Left ventricle myocardium inferior (tissue), 1 donor: ENCODE data around the gene CCDC174. TPM values are rescaled to one million over a fixed set of nuclear protein-coding genes. Genes with fewer than 3 reads are reported as not detected.

Experiments
- DNase-seq: peaks from one replicate; pipeline ENCODE4 v3.0.0-alpha.2; 2020
- H3K27ac ChIP-seq: fragments of 200-600 bp; replicated peaks from 2 replicates; pipeline ENCODE4 v1.8.0; 2021
- H3K27me3 ChIP-seq: fragments of 200-600 bp; 2 replicates; pipeline ENCODE4 v1.8.0; 2021; ENCODE audit warnings: low read depth
- H3K36me3 ChIP-seq: fragments of 200-600 bp; 2 replicates; pipeline ENCODE4 v1.8.0; 2021
- H3K4me1 ChIP-seq: fragments of 200-600 bp; 2 replicates; pipeline ENCODE4 v1.8.0; 2021
- H3K4me3 ChIP-seq: fragments of 200-600 bp; 2 replicates; pipeline ENCODE4 v1.8.0; 2021; ENCODE audit warnings: mild to moderate bottlenecking, moderate library complexity
- H3K9me3 ChIP-seq: fragments of 200-600 bp; replicated peaks from 2 replicates; pipeline ENCODE4 v1.8.0; 2021
- CTCF ChIP-seq: fragments of 200-600 bp; IDR thresholded peaks from 2 replicates; pipeline ENCODE4 v1.8.0; 2021; ENCODE audit warnings: antibody characterized with exemption, mild to moderate bottlenecking, borderline replicate concordance
- intact Hi-C: fragments of 100-400 bp; cut with micrococcal nuclease; formaldehyde crosslinking; loops from one replicate; pipeline ENCODE4 v1.11.0; 2022
- total RNA-seq: library from RNA; stranded (reverse); fragmentation: NEBNext Ultra II Directional; extraction: Animal tissue kit (Norgen Biotek cat#: 25700); gene quantifications from one replicate; pipeline ENCODE4 v1.2.1, GENCODE V29; 2021
- donor health status: DM: no; HTN: yes; CAD: no; lungs with severe emphysema.

The CCDC174 gene
- total RNA-seq, 1 donor from 2014 or later: 11.9 TPM

- intact Hi-C loops: no loop called here
- no peak for TF ChIP-seq CTCF
Observed at GRCh38 chr3:14700891-14701290, 49.3 kb downstream of the CCDC174 start.

GRCh38 chr3:14701676-14702075, 50.1 kb downstream of the CCDC174 start:
- H3K4me3 ChIP-seq: no peak overlapping the region
- TF ChIP-seq CTCF: no peak
- no peak overlapping the region for H3K27ac ChIP-seq
- no peaks in the 10 kb centered on the region for H3K9me3 ChIP-seq
- H3K27me3 ChIP-seq: no peaks in the 10 kb centered on the region
- H3K36me3 ChIP-seq: no peaks in the 10 kb centered on the region
- peaks cover 9% of the 10 kb centered on the region for H3K4me1 ChIP-seq
- no peak for DNase-seq
- intact Hi-C loops: no loop called here

More at GRCh38 chr3:14700891-14701290, 49.3 kb downstream of the CCDC174 start:
- H3K27me3 ChIP-seq: no peaks in the 10 kb centered on the region
- H3K4me1 ChIP-seq: peaks cover 9% of the 10 kb centered on the region
- no peak for DNase-seq
- H3K9me3 ChIP-seq: no peaks in the 10 kb centered on the region
- no peak overlapping the region for H3K27ac ChIP-seq
- H3K36me3 ChIP-seq: no peaks in the 10 kb centered on the region
- no peak overlapping the region for H3K4me3 ChIP-seq

- DNase-seq: no peak
- no peaks in the 10 kb centered on the region for H3K27me3 ChIP-seq
- intact Hi-C loops: no loop called here
- peaks cover 9% of the 10 kb centered on the region for H3K4me1 ChIP-seq
- H3K4me3 ChIP-seq: no peak overlapping the region
- H3K9me3 ChIP-seq: peaks cover under 1% of the 10 kb centered on the region
- H3K27ac ChIP-seq: no peak overlapping the region
- TF ChIP-seq CTCF: no peak
- H3K36me3 ChIP-seq: no peaks in the 10 kb centered on the region
Observed at GRCh38 chr3:14703128-14703750, 51.7 kb downstream of the CCDC174 start.

- DNase-seq: no peak
- H3K36me3 ChIP-seq: no peaks in the 10 kb centered on the region
- H3K4me1 ChIP-seq: peaks cover 9% of the 10 kb centered on the region
- intact Hi-C loops: no loop called here
- peaks cover 4% of the 10 kb centered on the region for H3K9me3 ChIP-seq
- no peak overlapping the region for H3K4me3 ChIP-seq
- no peak for TF ChIP-seq CTCF
- no peaks in the 10 kb centered on the region for H3K27me3 ChIP-seq
- no peak overlapping the region for H3K27ac ChIP-seq
Observed at GRCh38 chr3:14703791-14704190, 52.2 kb downstream of the CCDC174 start.

GRCh38 chr3:14706096-14706495, 54.5 kb downstream of the CCDC174 start:
- H3K27ac ChIP-seq: no peak overlapping the region
- H3K27me3 ChIP-seq: no peaks in the 10 kb centered on the region
- TF ChIP-seq CTCF: no peak
- intact Hi-C loops: no loop called here
- H3K36me3 ChIP-seq: no peaks in the 10 kb centered on the region
- H3K4me1 ChIP-seq: no peaks in the 10 kb centered on the region
- DNase-seq: no peak
- H3K4me3 ChIP-seq: no peak overlapping the region
- peaks cover 7% of the 10 kb centered on the region for H3K9me3 ChIP-seq
